Measurements from ENCODE around the gene ESYT1.

The ESYT1 gene

GRCh38 chr12:56141946-56142784, 14.1 kb downstream of the ESYT1 start:
- ATAC-seq (ENCODE audit: low read depth) (no peak; the same call in 2 of the 3 replicates), DNase-seq (ENCODE audit: low spot score) (no peak)
- H3K9me3 ChIP-seq (ENCODE audit: severe bottlenecking): no peaks in the 10 kb centered on the region
- no peaks in the 10 kb centered on the region for H3K27me3 ChIP-seq (ENCODE audit: insufficient read depth, poor library complexity, severe bottlenecking)
- H3K4me1 ChIP-seq (ENCODE audit: insufficient read depth, poor library complexity, severe bottlenecking): no peaks in the 10 kb centered on the region
- H3K36me3 ChIP-seq (ENCODE audit: low read depth): peaks cover 75% of the 10 kb centered on the region
- no peak overlapping the region for H3K27ac ChIP-seq (ENCODE audit: poor library complexity, severe bottlenecking)
- no peak overlapping the region for H3K4me3 ChIP-seq (ENCODE audit: severe bottlenecking)
- TF ChIP-seq, protein P1, sequence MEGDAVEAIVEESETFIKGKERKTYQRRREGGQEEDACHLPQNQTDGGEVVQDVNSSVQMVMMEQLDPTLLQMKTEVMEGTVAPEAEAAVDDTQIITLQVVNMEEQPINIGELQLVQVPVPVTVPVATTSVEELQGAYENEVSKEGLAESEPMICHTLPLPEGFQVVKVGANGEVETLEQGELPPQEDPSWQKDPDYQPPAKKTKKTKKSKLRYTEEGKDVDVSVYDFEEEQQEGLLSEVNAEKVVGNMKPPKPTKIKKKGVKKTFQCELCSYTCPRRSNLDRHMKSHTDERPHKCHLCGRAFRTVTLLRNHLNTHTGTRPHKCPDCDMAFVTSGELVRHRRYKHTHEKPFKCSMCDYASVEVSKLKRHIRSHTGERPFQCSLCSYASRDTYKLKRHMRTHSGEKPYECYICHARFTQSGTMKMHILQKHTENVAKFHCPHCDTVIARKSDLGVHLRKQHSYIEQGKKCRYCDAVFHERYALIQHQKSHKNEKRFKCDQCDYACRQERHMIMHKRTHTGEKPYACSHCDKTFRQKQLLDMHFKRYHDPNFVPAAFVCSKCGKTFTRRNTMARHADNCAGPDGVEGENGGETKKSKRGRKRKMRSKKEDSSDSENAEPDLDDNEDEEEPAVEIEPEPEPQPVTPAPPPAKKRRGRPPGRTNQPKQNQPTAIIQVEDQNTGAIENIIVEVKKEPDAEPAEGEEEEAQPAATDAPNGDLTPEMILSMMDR (IDR thresholded peaks at IDR 0.05; ENCODE audit: poor library complexity, severe bottlenecking): no peak

DNA sequence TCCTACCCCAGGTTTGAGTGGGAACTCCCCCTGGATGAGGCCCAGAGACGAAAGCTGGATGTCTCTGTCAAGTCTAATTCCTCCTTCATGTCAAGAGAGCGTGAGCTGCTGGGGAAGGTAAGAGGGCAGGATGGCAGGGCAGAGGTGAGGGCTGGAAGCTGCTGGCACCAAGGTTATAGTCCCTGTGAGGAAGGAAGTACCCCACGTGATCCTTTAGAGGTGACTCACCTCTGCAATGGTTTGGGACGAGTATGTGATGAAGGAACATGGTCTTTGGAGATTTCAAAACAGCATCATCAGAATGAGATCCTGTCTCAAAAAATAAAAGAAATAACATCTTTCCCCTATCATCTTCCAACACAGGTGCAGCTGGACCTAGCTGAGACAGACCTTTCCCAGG, 15.2 kb downstream of the ESYT1 start:
- H3K27me3 ChIP-seq (ENCODE audit: insufficient read depth, poor library complexity, severe bottlenecking): no peaks in the 10 kb centered on the region
- no peak overlapping the region for H3K4me3 ChIP-seq (ENCODE audit: severe bottlenecking)
- no peak overlapping the region for H3K27ac ChIP-seq (ENCODE audit: poor library complexity, severe bottlenecking)
- TF ChIP-seq, protein P1 (IDR thresholded peaks at IDR 0.05; ENCODE audit: poor library complexity, severe bottlenecking): no peak
- peak; percentile 48; the same call in 2 of the 3 replicates for ATAC-seq (ENCODE audit: low read depth)
- no peak for DNase-seq (ENCODE audit: low spot score)
- peaks cover 65% of the 10 kb centered on the region for H3K36me3 ChIP-seq (ENCODE audit: low read depth)
- H3K9me3 ChIP-seq (ENCODE audit: severe bottlenecking): no peaks in the 10 kb centered on the region
- H3K4me1 ChIP-seq (ENCODE audit: insufficient read depth, poor library complexity, severe bottlenecking): no peaks in the 10 kb centered on the region

DNA sequence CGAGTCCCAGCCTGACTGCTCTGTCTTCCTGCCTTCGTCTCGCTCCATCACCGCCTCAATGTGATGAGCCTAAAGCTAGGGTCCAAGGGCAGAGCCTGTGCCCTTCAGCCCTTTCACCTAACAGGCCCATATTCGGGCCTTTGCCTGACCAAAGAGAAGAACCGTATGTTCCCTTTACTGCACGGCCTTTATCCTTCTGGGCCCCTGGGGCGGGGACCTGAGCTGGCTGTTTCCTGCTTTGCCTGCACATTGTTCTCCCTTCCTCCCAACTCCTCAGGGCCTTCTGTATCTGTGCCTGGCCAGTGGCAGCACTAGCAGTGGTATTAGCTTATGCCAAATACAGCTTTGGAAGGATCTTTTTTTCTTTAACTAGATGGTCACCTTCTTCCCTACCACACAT, 15.8 kb downstream of the ESYT1 start:
- peaks cover 58% of the 10 kb centered on the region for H3K36me3 ChIP-seq (ENCODE audit: low read depth)
- H3K4me1 ChIP-seq (ENCODE audit: insufficient read depth, poor library complexity, severe bottlenecking): no peaks in the 10 kb centered on the region
- no peak overlapping the region for H3K27ac ChIP-seq (ENCODE audit: poor library complexity, severe bottlenecking)
- no peaks in the 10 kb centered on the region for H3K27me3 ChIP-seq (ENCODE audit: insufficient read depth, poor library complexity, severe bottlenecking)
- no peaks in the 10 kb centered on the region for H3K9me3 ChIP-seq (ENCODE audit: severe bottlenecking)
- no peak for ATAC-seq (ENCODE audit: low read depth)
- H3K4me3 ChIP-seq (ENCODE audit: severe bottlenecking): no peak overlapping the region
- DNase-seq (ENCODE audit: low spot score): no peak
- TF ChIP-seq, protein P1 (IDR thresholded peaks at IDR 0.05; ENCODE audit: poor library complexity, severe bottlenecking): no peak

DNA sequence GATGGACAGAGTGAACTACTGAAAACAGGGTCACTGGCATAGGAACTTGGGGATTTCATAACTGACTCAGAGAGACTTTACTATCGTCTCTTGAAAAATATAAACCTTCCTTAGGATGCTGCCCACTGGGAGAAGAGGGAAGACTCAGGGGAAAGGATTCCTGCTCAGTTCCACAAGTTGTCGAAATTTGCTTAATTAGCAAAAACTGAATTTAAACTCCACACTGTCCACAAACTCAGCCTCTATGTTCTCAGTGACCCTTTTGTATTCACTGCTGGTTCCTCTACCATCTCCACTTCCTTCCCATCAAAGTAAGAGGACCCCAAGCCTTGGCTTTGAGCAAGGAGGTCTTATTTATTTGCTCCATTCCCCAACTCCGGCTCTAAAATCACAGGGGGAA, 17.1 kb downstream of the ESYT1 start:
- Histone ChIP-seq H3K27me3 (ENCODE audit: insufficient read depth, poor library complexity, severe bottlenecking) (no peaks in the 10 kb centered on the region), H3K4me3 (ENCODE audit: severe bottlenecking) (no peak overlapping the region), H3K4me1 (ENCODE audit: insufficient read depth, poor library complexity, severe bottlenecking) (no peaks in the 10 kb centered on the region), H3K9me3 (ENCODE audit: severe bottlenecking) (no peaks in the 10 kb centered on the region), H3K27ac (ENCODE audit: poor library complexity, severe bottlenecking) (no peak overlapping the region), H3K36me3 (ENCODE audit: low read depth) (peaks cover 45% of the 10 kb centered on the region)
- no peak for DNase-seq (ENCODE audit: low spot score)
- TF ChIP-seq, protein P1 (IDR thresholded peaks at IDR 0.05; ENCODE audit: poor library complexity, severe bottlenecking): no peak
- no peak for ATAC-seq (ENCODE audit: low read depth)

All from RWPE2 (cell line).